ENCODE data around the gene HNRNPC. TPM values are rescaled to one million over a fixed set of nuclear protein-coding genes. Genes with fewer than 3 reads are reported as not detected.

Gene HNRNPC
- total RNA-seq, 1 donor from 2014 or later, result 669 TPM

GRCh38 chr14:21163871-21164291, 105.4 kb downstream of the HNRNPC start:
- no peak for TF ChIP-seq CTCF (IDR thresholded peaks at IDR 0.05; ENCODE audit: unreplicated experiment)
- no peak overlapping the region for H3K4me3 Mint-ChIP-seq
- no peaks in the 10 kb centered on the region for H3K36me3 Mint-ChIP-seq
- no peaks in the 10 kb centered on the region for H3K9me3 Mint-ChIP-seq
- peaks cover 25% of the 10 kb centered on the region for H3K27me3 Mint-ChIP-seq (ENCODE audit: low read depth)
- peaks cover 10% of the 10 kb centered on the region for H3K4me1 Mint-ChIP-seq
- no peak for DNase-seq (ENCODE audit: low spot score in 2 of 2, unreplicated experiment in 2 of 2)
- H3K27ac Mint-ChIP-seq, result peak overlapping the region; percentile 25

GRCh38 chr14:21162081-21162480, 107.2 kb downstream of the HNRNPC start:
- Mint-ChIP-seq H3K4me1 (peaks cover 10% of the 10 kb centered on the region), H3K27ac (no peak overlapping the region), H3K4me3 (no peak overlapping the region), H3K9me3 (no peaks in the 10 kb centered on the region), H3K36me3 (no peaks in the 10 kb centered on the region), H3K27me3 (ENCODE audit: low read depth) (peaks cover 34% of the 10 kb centered on the region)
- no peak for TF ChIP-seq CTCF (IDR thresholded peaks at IDR 0.05; ENCODE audit: unreplicated experiment)
- no peak for DNase-seq (ENCODE audit: low spot score in 2 of 2, unreplicated experiment in 2 of 2)

GRCh38 chr14:21160061-21160610, 109.1 kb downstream of the HNRNPC start:
- Mint-ChIP-seq H3K27me3 (ENCODE audit: low read depth) (peaks cover 41% of the 10 kb centered on the region), H3K36me3 (no peaks in the 10 kb centered on the region), H3K4me1 (peaks cover 10% of the 10 kb centered on the region), H3K9me3 (no peaks in the 10 kb centered on the region), H3K27ac (no peak overlapping the region), H3K4me3 (no peak overlapping the region)
- DNase-seq (ENCODE audit: low spot score in 2 of 2, unreplicated experiment in 2 of 2), result no peak
- no peak for TF ChIP-seq CTCF (IDR thresholded peaks at IDR 0.05; ENCODE audit: unreplicated experiment)

Other genes with a start within 250 kb of the HNRNPC start
- 104 to 105 TPM (median 104 TPM) in 3 replicates for gene NDRG2, start 244.4 kb downstream of the HNRNPC start, total RNA-seq
- 0.47 to 0.58 TPM in 2 of 3 replicates, not detected in the other for gene TPPP2, start 239.2 kb downstream of the HNRNPC start, total RNA-seq
- 0.14 TPM in 1 of 3 replicates, not detected in the others for gene RNASE13, start 234.6 kb downstream of the HNRNPC start, total RNA-seq
- 0.29 to 0.66 TPM (median 0.34 TPM) in 3 replicates for gene RNASE7, start 227.1 kb downstream of the HNRNPC start, total RNA-seq
- gene RNASE8, start 211.6 kb downstream of the HNRNPC start, total RNA-seq, result not detected in 3 replicates
- 83.2 to 96.2 TPM (median 83.5 TPM) in 3 replicates for gene ARHGEF40, start 199.1 kb downstream of the HNRNPC start, total RNA-seq
- 73.3 to 79.3 TPM (median 75.2 TPM) in 3 replicates for gene ZNF219, start 170.8 kb downstream of the HNRNPC start, total RNA-seq
- 1.3 to 1.9 TPM (median 1.6 TPM) in 3 replicates for gene TMEM253, start 168.4 kb downstream of the HNRNPC start, total RNA-seq
- gene OR5AU1, start 113.4 kb downstream of the HNRNPC start, total RNA-seq, result not detected in 3 replicates
- 0.29 to 0.35 TPM (median 0.29 TPM) in 3 replicates for gene RPGRIP1, start 10.6 kb upstream of the HNRNPC start, total RNA-seq
- 102 to 107 TPM (median 104 TPM) in 3 replicates for gene SUPT16H, start 114.6 kb upstream of the HNRNPC start, total RNA-seq
- gene CHD8, start 186.7 kb upstream of the HNRNPC start, total RNA-seq, result 123 to 126 TPM (median 124 TPM) in 3 replicates
- 38.5 to 44.1 TPM (median 39.5 TPM) in 3 replicates for gene RAB2B, start 207.5 kb upstream of the HNRNPC start, total RNA-seq
- gene TOX4, start 207.8 kb upstream of the HNRNPC start, total RNA-seq, result 61.1 to 66.3 TPM (median 62.4 TPM) in 3 replicates
- 68.1 to 74.4 TPM (median 69.0 TPM) in 3 replicates for gene METTL3, start 241.9 kb upstream of the HNRNPC start, total RNA-seq